ENCODE data around the gene PPP1R36.
"Not testable (repeated sequence)": the region's sequence is repeated elsewhere in the genome, so short reads cannot be mapped to it uniquely, and the experiment has no call there.

Gene PPP1R36

GRCh38 chr14:64518229-64518628, 31.5 kb upstream of the PPP1R36 start:
- no peak for DNase-seq (ENCODE audit: low read depth in 2 of 2)

DNA sequence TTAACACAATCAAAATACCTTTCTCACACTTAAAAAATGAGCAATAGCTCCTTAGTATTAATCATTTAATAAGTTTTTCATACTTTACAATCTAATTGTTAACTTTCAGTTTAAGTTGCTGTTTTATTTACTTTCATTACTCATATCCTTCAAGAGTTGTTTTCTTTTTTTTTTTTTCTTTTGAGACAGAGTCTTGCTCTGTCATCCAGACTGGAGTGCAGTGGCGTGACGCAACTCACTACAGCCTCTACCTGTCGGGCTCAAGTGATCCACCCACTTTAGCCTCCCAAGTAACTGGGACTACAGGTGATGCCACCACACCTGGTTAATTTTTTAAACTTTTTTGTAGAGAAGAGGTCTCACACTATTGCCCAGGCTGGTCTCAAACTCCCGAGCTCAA, 29.1 kb upstream of the PPP1R36 start:
- no peak for DNase-seq (ENCODE audit: low read depth in 2 of 2)

GRCh38 chr14:64522591-64523355, 27.0 kb upstream of the PPP1R36 start:
- DNase-seq (ENCODE audit: low read depth in 2 of 2) = no peak

DNA sequence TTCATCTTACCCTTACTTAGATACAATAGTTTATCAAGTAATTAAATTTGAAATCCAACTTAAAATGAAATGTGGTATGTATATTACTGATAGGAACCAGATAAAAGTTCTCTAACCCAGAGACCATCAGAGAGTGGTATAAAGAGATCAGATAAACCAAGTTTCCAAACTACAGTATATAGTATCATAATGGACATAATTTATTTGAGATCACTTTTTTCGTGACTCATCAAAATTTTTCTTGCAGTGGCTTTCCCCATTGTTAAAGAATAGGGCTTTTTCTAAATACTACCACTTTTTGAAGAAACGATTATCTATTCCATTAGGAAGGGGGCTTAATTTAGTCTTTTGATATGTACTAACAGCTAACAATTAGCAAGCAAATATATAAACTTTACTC, 24.4 kb upstream of the PPP1R36 start:
- DNase-seq (ENCODE audit: low read depth in 2 of 2) = no peak

- DNase-seq (ENCODE audit: low read depth in 2 of 2) = no peak
Observed at GRCh38 chr14:64531567-64531966, 18.2 kb upstream of the PPP1R36 start.

GRCh38 chr14:64536488-64537245, 13.1 kb upstream of the PPP1R36 start:
- no peak for DNase-seq (ENCODE audit: low read depth in 2 of 2)

- DNase-seq (ENCODE audit: low read depth in 2 of 2) = peak; percentile 84 to 87
Observed at GRCh38 chr14:64540208-64541202, 9.3 kb upstream of the PPP1R36 start, which contains the start of gene HSPA2. Gene HSPA2, plus strand, starts transcription at chr14:64540741. Its CDS starts 109 bp downstream, at chr14:64540850.

DNA sequence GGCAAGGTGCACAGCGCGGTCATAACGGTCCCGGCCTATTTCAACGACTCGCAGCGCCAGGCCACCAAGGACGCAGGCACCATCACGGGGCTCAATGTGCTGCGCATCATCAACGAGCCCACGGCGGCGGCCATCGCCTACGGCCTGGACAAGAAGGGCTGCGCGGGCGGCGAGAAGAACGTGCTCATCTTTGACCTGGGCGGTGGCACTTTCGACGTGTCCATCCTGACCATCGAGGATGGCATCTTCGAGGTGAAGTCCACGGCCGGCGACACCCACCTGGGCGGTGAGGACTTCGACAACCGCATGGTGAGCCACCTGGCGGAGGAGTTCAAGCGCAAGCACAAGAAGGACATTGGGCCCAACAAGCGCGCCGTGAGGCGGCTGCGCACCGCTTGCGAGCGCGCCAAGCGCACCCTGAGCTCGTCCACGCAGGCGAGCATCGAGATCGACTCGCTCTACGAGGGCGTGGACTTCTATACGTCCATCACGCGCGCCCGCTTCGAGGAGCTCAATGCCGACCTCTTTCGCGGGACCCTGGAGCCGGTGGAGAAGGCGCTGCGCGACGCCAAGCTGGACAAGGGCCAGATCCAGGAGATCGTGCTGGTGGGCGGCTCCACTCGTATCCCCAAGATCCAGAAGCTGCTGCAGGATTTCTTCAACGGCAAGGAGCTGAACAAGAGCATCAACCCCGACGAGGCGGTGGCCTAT, 8.3 kb upstream of the PPP1R36 start:
- DNase-seq (ENCODE audit: low read depth in 2 of 2) = no peak

- no peak for DNase-seq (ENCODE audit: low read depth in 2 of 2)
Observed at GRCh38 chr14:64541972-64542835, 7.6 kb upstream of the PPP1R36 start.

DNA sequence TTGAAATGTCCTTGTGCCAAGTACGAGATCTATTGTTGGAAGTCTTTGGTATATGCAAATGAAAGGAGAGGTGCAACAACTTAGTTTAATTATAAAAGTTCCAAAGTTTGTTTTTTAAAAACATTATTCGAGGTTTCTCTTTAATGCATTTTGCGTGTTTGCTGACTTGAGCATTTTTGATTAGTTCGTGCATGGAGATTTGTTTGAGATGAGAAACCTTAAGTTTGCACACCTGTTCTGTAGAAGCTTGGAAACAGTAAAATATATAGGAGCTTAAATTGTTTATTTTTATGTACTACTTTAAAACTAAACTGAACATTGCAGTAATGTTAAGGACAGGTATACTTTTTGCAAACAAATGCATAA, 6.9 kb upstream of the PPP1R36 start:
- DNase-seq (ENCODE audit: low read depth in 2 of 2) = no peak

- no peak for DNase-seq (ENCODE audit: low read depth in 2 of 2)
Observed at GRCh38 chr14:64544607-64545312, 5.0 kb upstream of the PPP1R36 start.

DNA sequence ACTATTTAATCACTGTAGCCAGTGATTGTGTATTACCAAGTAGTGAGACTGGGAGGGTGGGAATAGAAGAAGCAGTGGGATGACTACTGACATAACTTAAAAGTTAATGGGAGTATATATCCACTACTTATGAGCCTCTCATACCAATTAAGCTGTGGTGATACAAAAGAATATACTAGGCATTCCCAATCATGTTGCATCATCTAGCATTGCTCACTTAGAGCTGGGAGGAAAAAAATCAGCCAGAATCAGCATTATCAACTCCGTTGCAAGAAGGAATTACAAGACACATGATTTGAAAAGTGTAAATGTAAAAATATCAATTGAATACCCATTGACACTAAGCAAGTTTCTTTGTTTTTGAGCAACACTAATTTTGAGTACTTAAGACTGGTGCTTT, 745 bp upstream of the PPP1R36 start:
- DNase-seq (ENCODE audit: low read depth in 2 of 2) = no peak

GRCh38 chr14:64550621-64551333, 1.0 kb downstream of the PPP1R36 start:
- DNase-seq (ENCODE audit: low read depth in 2 of 2) = no peak

GRCh38 chr14:64554556-64554955, 4.8 kb downstream of the PPP1R36 start:
- DNase-seq (ENCODE audit: low read depth in 2 of 2) = no peak

- no peak for DNase-seq (ENCODE audit: low read depth in 2 of 2)
Observed at GRCh38 chr14:64556526-64556925, 6.8 kb downstream of the PPP1R36 start.

GRCh38 chr14:64558216-64558615, 8.5 kb downstream of the PPP1R36 start:
- DNase-seq (ENCODE audit: low read depth in 2 of 2) = not testable (repeated sequence)

- DNase-seq (ENCODE audit: low read depth in 2 of 2) = no peak
Observed at GRCh38 chr14:64561631-64562030, 11.9 kb downstream of the PPP1R36 start.

DNA sequence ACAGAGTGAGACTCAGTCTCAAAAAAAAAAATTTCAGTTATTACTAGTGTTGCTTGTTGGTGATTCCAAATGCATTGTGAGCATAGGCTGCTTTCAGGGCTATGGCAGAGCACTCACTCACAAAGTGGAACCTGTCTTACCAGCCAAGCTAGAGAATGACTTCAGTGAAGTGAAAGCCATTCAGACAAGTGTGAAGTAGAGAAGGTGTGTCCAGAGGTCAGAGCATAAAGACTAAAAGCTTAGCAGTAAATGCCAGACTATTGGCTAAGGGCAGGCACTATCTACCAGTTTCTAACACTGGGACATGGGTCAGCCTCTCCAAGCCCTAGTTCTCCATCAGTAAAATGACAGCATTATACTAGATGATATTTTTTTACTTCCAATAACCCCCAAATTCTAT, 12.7 kb downstream of the PPP1R36 start:
- no peak for DNase-seq (ENCODE audit: low read depth in 2 of 2)

GRCh38 chr14:64563696-64564095, 13.9 kb downstream of the PPP1R36 start:
- DNase-seq (ENCODE audit: low read depth in 2 of 2) = no peak

Data from stimulated activated CD8-positive, alpha-beta memory T cell treated with anti-CD3 and anti-CD28 coated beads, Interleukin-15, amount 100 ng/mL, for 4 hours (primary cell).